Osteoblast (primary cell): ENCODE measurements around the gene CAMTA1. TPM values are rescaled to one million over a fixed set of nuclear protein-coding genes. Genes with fewer than 3 reads are reported as not detected.

ENCODE experiments used
- DNase-seq: peaks from one replicate; pipeline ENCODE4 v3.0.0; 2011; ENCODE audit warnings: low spot score, mixed read lengths; ENCODE audit not compliant: insufficient read length; ENCODE audit errors: missing footprints
- H2AFZ ChIP-seq: 2 replicates; pipeline ENCODE4 v1.6.0; 2011; ENCODE audit warnings: mild to moderate bottlenecking, low read length
- H3K27ac ChIP-seq: 2 replicates; pipeline ENCODE4 v1.5.1; 2011; ENCODE audit warnings: mild to moderate bottlenecking, low read depth, low read length, moderate library complexity
- H3K27me3 ChIP-seq: 2 replicates; pipeline ENCODE4 v1.6.0; 2012; ENCODE audit warnings: mild to moderate bottlenecking, control low read depth, inconsistent platforms, low read length, moderate library complexity; ENCODE audit not compliant: insufficient read depth
- H3K36me3 ChIP-seq: 2 replicates; pipeline ENCODE4 v1.5.1; 2011; ENCODE audit warnings: mild to moderate bottlenecking, low read length, control low read depth, moderate library complexity; ENCODE audit not compliant: insufficient read depth
- H3K4me1 ChIP-seq: 2 replicates; pipeline ENCODE4 v1.5.1; 2011; ENCODE audit warnings: mild to moderate bottlenecking, low read length, control low read depth, moderate library complexity; ENCODE audit not compliant: insufficient read depth
- H3K4me2 ChIP-seq: 2 replicates; pipeline ENCODE4 v1.6.0; 2011; ENCODE audit warnings: mild to moderate bottlenecking, low read length; ENCODE audit not compliant: insufficient read depth
- H3K4me3 ChIP-seq: fragments of 200-600 bp; sonication (generic); 3 replicates; pipeline ENCODE4 v1.5.1; 2012; ENCODE audit warnings: mild to moderate bottlenecking, low read length, inconsistent platforms; ENCODE audit not compliant: insufficient read depth
- H3K79me2 ChIP-seq: 2 replicates; pipeline ENCODE4 v1.6.0; 2012; ENCODE audit warnings: mild to moderate bottlenecking, low read length, control low read depth, inconsistent platforms; ENCODE audit not compliant: insufficient read depth
- H3K9me3 ChIP-seq: 2 replicates; pipeline ENCODE4 v1.5.1; 2011; ENCODE audit warnings: low read depth, low read length, control low read depth
- H4K20me1 ChIP-seq: 2 replicates; pipeline ENCODE4 v1.6.0; 2012; ENCODE audit warnings: mild to moderate bottlenecking, low read length, control low read depth; ENCODE audit not compliant: insufficient read depth
- total RNA-seq: library from RNA; depleted of rRNA; stranded (reverse); fragments of >200 nt; gene quantifications from 2 replicates; pipeline ENCODE4 v1.2.3, GENCODE V29; 2012
- TF ChIP-seq, protein P1 (sequence below): IDR thresholded peaks from 2 replicates; pipeline ENCODE4 v1.5.1; 2011; ENCODE audit warnings: mild to moderate bottlenecking, low read depth, low read length, moderate library complexity; ENCODE audit errors: extremely low read depth

CAMTA1 gene
- total RNA-seq, 1 donor, result 47.4 TPM

GRCh38 chr1:6785728-6786505 is 663 bp downstream of the CAMTA1 start:
- H3K9me3 ChIP-seq, result no peaks in the 10 kb centered on the region
- TF ChIP-seq, protein P1, sequence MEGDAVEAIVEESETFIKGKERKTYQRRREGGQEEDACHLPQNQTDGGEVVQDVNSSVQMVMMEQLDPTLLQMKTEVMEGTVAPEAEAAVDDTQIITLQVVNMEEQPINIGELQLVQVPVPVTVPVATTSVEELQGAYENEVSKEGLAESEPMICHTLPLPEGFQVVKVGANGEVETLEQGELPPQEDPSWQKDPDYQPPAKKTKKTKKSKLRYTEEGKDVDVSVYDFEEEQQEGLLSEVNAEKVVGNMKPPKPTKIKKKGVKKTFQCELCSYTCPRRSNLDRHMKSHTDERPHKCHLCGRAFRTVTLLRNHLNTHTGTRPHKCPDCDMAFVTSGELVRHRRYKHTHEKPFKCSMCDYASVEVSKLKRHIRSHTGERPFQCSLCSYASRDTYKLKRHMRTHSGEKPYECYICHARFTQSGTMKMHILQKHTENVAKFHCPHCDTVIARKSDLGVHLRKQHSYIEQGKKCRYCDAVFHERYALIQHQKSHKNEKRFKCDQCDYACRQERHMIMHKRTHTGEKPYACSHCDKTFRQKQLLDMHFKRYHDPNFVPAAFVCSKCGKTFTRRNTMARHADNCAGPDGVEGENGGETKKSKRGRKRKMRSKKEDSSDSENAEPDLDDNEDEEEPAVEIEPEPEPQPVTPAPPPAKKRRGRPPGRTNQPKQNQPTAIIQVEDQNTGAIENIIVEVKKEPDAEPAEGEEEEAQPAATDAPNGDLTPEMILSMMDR, result no peak
- peak overlapping the region; percentile 13 for H2AFZ ChIP-seq
- H3K4me1 ChIP-seq, result peaks cover 15% of the 10 kb centered on the region
- peak; percentile 96 for DNase-seq
- H4K20me1 ChIP-seq, result peaks cover 22% of the 10 kb centered on the region
- peaks cover 49% of the 10 kb centered on the region for H3K79me2 ChIP-seq
- no peak overlapping the region for H3K27ac ChIP-seq
- H3K4me3 ChIP-seq, result peak overlapping the region; percentile 72
- H3K27me3 ChIP-seq, result no peaks in the 10 kb centered on the region
- H3K4me2 ChIP-seq, result peak overlapping the region; percentile 92
- H3K36me3 ChIP-seq, result no peaks in the 10 kb centered on the region

DNA sequence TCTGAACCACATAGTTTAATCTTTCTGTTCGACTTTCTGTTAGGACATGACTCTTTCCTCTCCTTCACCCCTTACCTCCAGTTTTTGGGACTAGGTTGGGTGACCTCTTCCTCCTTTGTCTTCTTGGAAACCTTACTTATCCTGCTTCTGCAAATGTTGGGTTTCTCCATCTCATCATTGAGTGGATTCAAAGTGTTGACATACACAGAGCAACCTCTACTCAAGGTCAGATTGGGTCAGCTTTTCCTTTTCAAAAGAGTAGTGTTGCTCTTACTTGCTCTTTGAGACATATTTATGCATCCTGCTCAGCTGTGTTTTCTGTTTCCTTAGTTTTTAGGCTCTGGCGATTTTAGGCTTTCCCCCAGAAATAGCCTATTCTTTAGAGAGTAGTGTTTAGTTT is 3.7 kb downstream of the CAMTA1 start:
- no peaks in the 10 kb centered on the region for H3K36me3 ChIP-seq
- H2AFZ ChIP-seq, result no peak overlapping the region
- peaks cover 72% of the 10 kb centered on the region for H3K79me2 ChIP-seq

DNA sequence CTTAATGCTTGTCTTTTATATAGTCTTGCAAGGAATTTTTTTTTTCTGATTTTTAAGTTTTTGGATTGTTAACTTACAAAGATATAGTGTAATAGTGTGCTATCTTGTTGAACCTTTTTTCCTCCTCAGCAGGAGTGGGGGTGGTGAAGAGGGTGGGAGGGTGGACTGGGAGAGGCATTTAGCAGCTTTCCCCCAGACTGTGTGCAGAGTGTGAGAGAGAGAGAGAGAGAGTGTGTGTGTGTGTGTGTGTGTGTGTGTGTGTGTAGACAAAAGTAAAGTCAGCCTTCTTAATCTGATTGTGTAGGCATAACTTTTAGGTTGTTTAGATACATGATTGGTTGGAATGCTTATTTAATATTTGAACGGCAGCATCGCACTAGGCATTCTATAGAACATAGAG is 4.9 kb downstream of the CAMTA1 start:
- no peak for DNase-seq
- H4K20me1 ChIP-seq, result peaks cover 28% of the 10 kb centered on the region
- no peaks in the 10 kb centered on the region for H3K9me3 ChIP-seq
- TF ChIP-seq, protein P1, result no peak
- H3K4me2 ChIP-seq, result no peak overlapping the region
- no peaks in the 10 kb centered on the region for H3K27me3 ChIP-seq
- H2AFZ ChIP-seq, result no peak overlapping the region
- no peak overlapping the region for H3K4me3 ChIP-seq
- H3K27ac ChIP-seq, result no peak overlapping the region
- no peaks in the 10 kb centered on the region for H3K36me3 ChIP-seq
- H3K4me1 ChIP-seq, result peaks cover 10% of the 10 kb centered on the region
- H3K79me2 ChIP-seq, result peaks cover 76% of the 10 kb centered on the region

More for the DNA sequence above, 3.7 kb downstream of the CAMTA1 start:
- no peaks in the 10 kb centered on the region for H3K9me3 ChIP-seq
- TF ChIP-seq, protein P1, result no peak
- H3K4me1 ChIP-seq, result peaks cover 9% of the 10 kb centered on the region
- H3K27ac ChIP-seq, result no peak overlapping the region
- H4K20me1 ChIP-seq, result peaks cover 28% of the 10 kb centered on the region
- no peak for DNase-seq
- no peaks in the 10 kb centered on the region for H3K27me3 ChIP-seq
- H3K4me3 ChIP-seq, result no peak overlapping the region
- no peak overlapping the region for H3K4me2 ChIP-seq

DNA sequence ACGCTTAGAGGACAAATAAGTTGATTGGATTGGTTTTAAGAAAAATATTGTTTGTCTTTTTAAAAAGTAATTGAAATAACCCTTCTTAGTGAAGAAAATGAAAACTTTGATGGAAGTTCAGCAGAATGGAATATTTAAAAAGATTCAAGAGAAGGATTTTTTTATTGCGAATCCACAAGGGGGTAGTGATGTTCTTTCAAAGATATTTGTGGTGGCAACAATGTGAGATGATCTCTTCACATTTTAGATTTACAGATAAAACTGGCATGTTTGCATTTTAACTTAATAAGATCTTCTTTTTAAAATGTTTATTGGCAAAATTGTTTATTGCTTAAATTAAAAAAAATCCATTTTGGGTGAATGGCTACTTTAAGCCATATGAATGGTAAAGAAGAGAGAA is 8.9 kb downstream of the CAMTA1 start:
- TF ChIP-seq, protein P1, result peak; percentile 55
- peaks cover 6% of the 10 kb centered on the region for H4K20me1 ChIP-seq
- DNase-seq, result no peak

More for the DNA sequence above, 8.9 kb downstream of the CAMTA1 start:
- peaks cover 11% of the 10 kb centered on the region for H3K4me1 ChIP-seq
- no peaks in the 10 kb centered on the region for H3K9me3 ChIP-seq
- no peaks in the 10 kb centered on the region for H3K36me3 ChIP-seq
- no peak overlapping the region for H3K4me3 ChIP-seq
- no peak overlapping the region for H3K4me2 ChIP-seq
- peaks cover 65% of the 10 kb centered on the region for H3K79me2 ChIP-seq
- H2AFZ ChIP-seq, result no peak overlapping the region
- H3K27ac ChIP-seq, result no peak overlapping the region
- no peaks in the 10 kb centered on the region for H3K27me3 ChIP-seq
